K562 (cell line): Measurements from ENCODE around the gene STXBP4. TPM values are rescaled to one million over a fixed set of nuclear protein-coding genes. Genes with fewer than 3 reads are reported as not detected.
A peak's percentile ranks its signal among the peaks of the same experiment; 100 is the strongest.

Source experiments
- FUS ChIP-seq: fragments of 200-400 bp; formaldehyde crosslinking; optimal IDR thresholded peaks from 2 replicates; pipeline ENCODE3; 2017; ENCODE audit warnings: low read depth, low read length
- MEF2A ChIP-seq: IDR thresholded peaks from 2 replicates; pipeline ENCODE4 v1.6.1; 2011; ENCODE audit warnings: low read depth, mild to moderate bottlenecking, low read length, moderate library complexity; ENCODE audit not compliant: control insufficient read depth
- PHF8 ChIP-seq: fragments of 200-600 bp; sonication (generic); IDR thresholded peaks from 2 replicates; pipeline ENCODE4 v1.6.1; 2012; ENCODE audit warnings: mixed run types, mild to moderate bottlenecking, inconsistent platforms, low read length, moderate library complexity, borderline replicate concordance
- POLR2A ChIP-seq: fragments of 450-650 bp; conservative IDR thresholded peaks from 2 replicates; pipeline ENCODE4 v1.6.1; 2016
- RCOR1 ChIP-seq, 2 experiments: IDR thresholded peaks; 2 replicates each; pipeline ENCODE4 v1.6.1; 2012; ENCODE audit warnings: low read depth in 2 of 2, low read length in 2 of 2, borderline replicate concordance in 1 of 2, improper control_type of control experiment in 1 of 2
- SREBF2 ChIP-seq: sonication (generic); formaldehyde crosslinking; IDR thresholded peaks from 2 replicates; pipeline ENCODE4 v1.4.0; 2020; ENCODE audit warnings: mild to moderate bottlenecking, missing genetic modification reagents
- TCF3 ChIP-seq: sonication (generic); formaldehyde crosslinking; IDR thresholded peaks from 2 replicates; pipeline ENCODE4 v1.4.0; 2020; ENCODE audit warnings: mild to moderate bottlenecking, missing genetic modification reagents
- ZNF589 ChIP-seq: fragments of 200-800 bp; sonication (Bioruptor generic); IDR thresholded peaks from 2 replicates; pipeline ENCODE4 v1.6.1; 2016; ENCODE audit warnings: low read depth, missing genetic modification characterization, missing compliant biosample characterization
- polyA plus RNA-seq, 8 experiments: library from polyadenylated mRNA; depleted of rRNA in 4 of 8; stranded (reverse) in 5 of 8; unstranded in 3 of 8; fragments of >200 nt; fragmentation: Nextera tagmentation in 2 of 8; fragmentation: Illumina TruSeq in 1 of 8; extraction: Ambion mirVana in 2 of 8; extraction: Trizol in 1 of 8; gene quantifications; 2 replicates each; pipeline versions ENCODE4 v1.2.1 to v1.2.3, GENCODE V29; 2011 to 2014; ENCODE audit warnings: inconsistent platforms in 1 of 8, missing spikeins in 1 of 8
- total RNA-seq, 7 experiments: library from RNA; depleted of rRNA in 6 of 7; stranded (reverse); fragments of >200 nt in 6 of 7; fragmentation: Illumina TruSeq in 2 of 7; extraction: Trizol in 2 of 7; gene quantifications; 2 replicates each; pipeline versions ENCODE4 v1.2.1 to v1.2.3, GENCODE V29; 2011 to 2021; ENCODE audit warnings: low replicate concordance in 1 of 7
- TF ChIP-seq, protein P1 (sequence below): sonication (generic); formaldehyde crosslinking; IDR thresholded peaks from 2 replicates; pipeline ENCODE4 v1.8.1; 2023; ENCODE audit warnings: missing genetic modification reagents, mild to moderate bottlenecking, borderline replicate concordance
- TF ChIP-seq, protein P2 (sequence below), 2 experiments: fragments of 450-650 bp; IDR thresholded peaks; 2 replicates each; pipeline ENCODE4 v1.6.1; 2018; ENCODE audit warnings: mild to moderate bottlenecking in 2 of 2, low read depth in 1 of 2; ENCODE audit not compliant: partially characterized antibody in 2 of 2
- TF ChIP-seq, protein P3 (sequence below): fragments of 450-650 bp; IDR thresholded peaks from 2 replicates; pipeline ENCODE4 v1.7.0; 2016; ENCODE audit warnings: borderline replicate concordance
- TF ChIP-seq, protein P4 (sequence below), 2 experiments: fragments of 450-650 bp in 1 of 2; sonication (generic) in 1 of 2; formaldehyde crosslinking in 1 of 2; IDR thresholded peaks in 1 of 2; conservative IDR thresholded peaks in 1 of 2; 2 replicates each; pipeline versions ENCODE4 v1.6.1 to v1.8.1; 2016 to 2023; ENCODE audit warnings: mild to moderate bottlenecking in 2 of 2, moderate library complexity in 2 of 2, inconsistent platforms in 1 of 2, missing genetic modification reagents in 1 of 2
- TF ChIP-seq, protein P5 (sequence below), 3 experiments: IDR thresholded peaks in 2 of 3; conservative IDR thresholded peaks in 1 of 3; 2 replicates each; pipeline ENCODE4 v1.5.1; 2011 to 2012; ENCODE audit warnings: low read length in 3 of 3, mild to moderate bottlenecking in 3 of 3, control low read depth in 2 of 3, improper control_type of control experiment in 1 of 3, inconsistent platforms in 1 of 3, low read depth in 1 of 3, mixed read lengths in 1 of 3, moderate library complexity in 1 of 3; ENCODE audit not compliant: insufficient read depth in 2 of 3

The STXBP4 gene
- total and polyA plus RNA-seq, 9 of the 15 experiments (the other 6 are each of a cell fraction or from before 2014, with no cell fraction given): 11.6 to 23.2 (median 18.5) TPM

DNA sequence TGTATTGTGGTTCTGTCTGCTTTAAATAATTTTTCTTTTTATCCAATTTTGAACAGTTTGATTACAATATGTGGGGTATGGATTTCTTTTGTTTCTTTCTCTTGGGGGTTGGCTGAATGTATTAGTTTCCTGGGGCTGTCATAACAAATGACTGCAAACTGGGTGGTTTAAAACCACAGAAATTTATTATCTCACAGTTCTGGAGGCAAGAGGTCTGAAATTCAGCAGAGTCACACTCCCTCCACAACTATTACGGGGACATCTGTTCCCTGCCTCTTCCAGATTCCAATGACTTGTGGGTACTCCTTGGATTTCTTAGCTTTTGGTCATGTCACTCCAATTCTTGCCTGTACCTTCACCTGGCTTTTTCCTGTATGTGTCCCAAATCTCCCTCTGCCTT lies 23.8 kb upstream of the STXBP4 start (continued):
- TF ChIP-seq, protein P1, sequence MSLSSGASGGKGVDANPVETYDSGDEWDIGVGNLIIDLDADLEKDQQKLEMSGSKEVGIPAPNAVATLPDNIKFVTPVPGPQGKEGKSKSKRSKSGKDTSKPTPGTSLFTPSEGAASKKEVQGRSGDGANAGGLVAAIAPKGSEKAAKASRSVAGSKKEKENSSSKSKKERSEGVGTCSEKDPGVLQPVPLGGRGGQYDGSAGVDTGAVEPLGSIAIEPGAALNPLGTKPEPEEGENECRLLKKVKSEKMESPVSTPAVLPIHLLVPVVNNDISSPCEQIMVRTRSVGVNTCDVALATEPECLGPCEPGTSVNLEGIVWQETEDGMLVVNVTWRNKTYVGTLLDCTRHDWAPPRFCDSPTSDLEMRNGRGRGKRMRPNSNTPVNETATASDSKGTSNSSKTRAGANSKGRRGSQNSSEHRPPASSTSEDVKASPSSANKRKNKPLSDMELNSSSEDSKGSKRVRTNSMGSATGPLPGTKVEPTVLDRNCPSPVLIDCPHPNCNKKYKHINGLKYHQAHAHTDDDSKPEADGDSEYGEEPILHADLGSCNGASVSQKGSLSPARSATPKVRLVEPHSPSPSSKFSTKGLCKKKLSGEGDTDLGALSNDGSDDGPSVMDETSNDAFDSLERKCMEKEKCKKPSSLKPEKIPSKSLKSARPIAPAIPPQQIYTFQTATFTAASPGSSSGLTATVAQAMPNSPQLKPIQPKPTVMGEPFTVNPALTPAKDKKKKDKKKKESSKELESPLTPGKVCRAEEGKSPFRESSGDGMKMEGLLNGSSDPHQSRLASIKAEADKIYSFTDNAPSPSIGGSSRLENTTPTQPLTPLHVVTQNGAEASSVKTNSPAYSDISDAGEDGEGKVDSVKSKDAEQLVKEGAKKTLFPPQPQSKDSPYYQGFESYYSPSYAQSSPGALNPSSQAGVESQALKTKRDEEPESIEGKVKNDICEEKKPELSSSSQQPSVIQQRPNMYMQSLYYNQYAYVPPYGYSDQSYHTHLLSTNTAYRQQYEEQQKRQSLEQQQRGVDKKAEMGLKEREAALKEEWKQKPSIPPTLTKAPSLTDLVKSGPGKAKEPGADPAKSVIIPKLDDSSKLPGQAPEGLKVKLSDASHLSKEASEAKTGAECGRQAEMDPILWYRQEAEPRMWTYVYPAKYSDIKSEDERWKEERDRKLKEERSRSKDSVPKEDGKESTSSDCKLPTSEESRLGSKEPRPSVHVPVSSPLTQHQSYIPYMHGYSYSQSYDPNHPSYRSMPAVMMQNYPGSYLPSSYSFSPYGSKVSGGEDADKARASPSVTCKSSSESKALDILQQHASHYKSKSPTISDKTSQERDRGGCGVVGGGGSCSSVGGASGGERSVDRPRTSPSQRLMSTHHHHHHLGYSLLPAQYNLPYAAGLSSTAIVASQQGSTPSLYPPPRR (CRISPR knock-in tag): no peak
- TF ChIP-seq, protein P2, sequence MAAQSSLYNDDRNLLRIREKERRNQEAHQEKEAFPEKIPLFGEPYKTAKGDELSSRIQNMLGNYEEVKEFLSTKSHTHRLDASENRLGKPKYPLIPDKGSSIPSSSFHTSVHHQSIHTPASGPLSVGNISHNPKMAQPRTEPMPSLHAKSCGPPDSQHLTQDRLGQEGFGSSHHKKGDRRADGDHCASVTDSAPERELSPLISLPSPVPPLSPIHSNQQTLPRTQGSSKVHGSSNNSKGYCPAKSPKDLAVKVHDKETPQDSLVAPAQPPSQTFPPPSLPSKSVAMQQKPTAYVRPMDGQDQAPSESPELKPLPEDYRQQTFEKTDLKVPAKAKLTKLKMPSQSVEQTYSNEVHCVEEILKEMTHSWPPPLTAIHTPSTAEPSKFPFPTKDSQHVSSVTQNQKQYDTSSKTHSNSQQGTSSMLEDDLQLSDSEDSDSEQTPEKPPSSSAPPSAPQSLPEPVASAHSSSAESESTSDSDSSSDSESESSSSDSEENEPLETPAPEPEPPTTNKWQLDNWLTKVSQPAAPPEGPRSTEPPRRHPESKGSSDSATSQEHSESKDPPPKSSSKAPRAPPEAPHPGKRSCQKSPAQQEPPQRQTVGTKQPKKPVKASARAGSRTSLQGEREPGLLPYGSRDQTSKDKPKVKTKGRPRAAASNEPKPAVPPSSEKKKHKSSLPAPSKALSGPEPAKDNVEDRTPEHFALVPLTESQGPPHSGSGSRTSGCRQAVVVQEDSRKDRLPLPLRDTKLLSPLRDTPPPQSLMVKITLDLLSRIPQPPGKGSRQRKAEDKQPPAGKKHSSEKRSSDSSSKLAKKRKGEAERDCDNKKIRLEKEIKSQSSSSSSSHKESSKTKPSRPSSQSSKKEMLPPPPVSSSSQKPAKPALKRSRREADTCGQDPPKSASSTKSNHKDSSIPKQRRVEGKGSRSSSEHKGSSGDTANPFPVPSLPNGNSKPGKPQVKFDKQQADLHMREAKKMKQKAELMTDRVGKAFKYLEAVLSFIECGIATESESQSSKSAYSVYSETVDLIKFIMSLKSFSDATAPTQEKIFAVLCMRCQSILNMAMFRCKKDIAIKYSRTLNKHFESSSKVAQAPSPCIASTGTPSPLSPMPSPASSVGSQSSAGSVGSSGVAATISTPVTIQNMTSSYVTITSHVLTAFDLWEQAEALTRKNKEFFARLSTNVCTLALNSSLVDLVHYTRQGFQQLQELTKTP (IDR thresholded peaks at IDR 0.05; ENCODE audit: low read depth in 1 of 2, partially characterized antibody in 2 of 2): no peak
- TF ChIP-seq TCF3 (CRISPR knock-in tag): peak; percentile 52; the same call in 1 of the 2 replicates
- TF ChIP-seq POLR2A: no peak
- TF ChIP-seq, protein P3, sequence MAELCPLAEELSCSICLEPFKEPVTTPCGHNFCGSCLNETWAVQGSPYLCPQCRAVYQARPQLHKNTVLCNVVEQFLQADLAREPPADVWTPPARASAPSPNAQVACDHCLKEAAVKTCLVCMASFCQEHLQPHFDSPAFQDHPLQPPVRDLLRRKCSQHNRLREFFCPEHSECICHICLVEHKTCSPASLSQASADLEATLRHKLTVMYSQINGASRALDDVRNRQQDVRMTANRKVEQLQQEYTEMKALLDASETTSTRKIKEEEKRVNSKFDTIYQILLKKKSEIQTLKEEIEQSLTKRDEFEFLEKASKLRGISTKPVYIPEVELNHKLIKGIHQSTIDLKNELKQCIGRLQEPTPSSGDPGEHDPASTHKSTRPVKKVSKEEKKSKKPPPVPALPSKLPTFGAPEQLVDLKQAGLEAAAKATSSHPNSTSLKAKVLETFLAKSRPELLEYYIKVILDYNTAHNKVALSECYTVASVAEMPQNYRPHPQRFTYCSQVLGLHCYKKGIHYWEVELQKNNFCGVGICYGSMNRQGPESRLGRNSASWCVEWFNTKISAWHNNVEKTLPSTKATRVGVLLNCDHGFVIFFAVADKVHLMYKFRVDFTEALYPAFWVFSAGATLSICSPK: no peak
- no peak for TF ChIP-seq PHF8
- TF ChIP-seq MEF2A: no peak
- TF ChIP-seq FUS: no peak
- TF ChIP-seq SREBF2: no peak
- TF ChIP-seq, protein P4, sequence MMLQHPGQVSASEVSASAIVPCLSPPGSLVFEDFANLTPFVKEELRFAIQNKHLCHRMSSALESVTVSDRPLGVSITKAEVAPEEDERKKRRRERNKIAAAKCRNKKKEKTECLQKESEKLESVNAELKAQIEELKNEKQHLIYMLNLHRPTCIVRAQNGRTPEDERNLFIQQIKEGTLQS (IDR thresholded peaks at IDR 0.05): no peak
- TF ChIP-seq, protein P4 (CRISPR knock-in tag; conservative IDR thresholded peaks at IDR 0.05): no peak
- no peak for TF ChIP-seq RCOR1 (IDR thresholded peaks at IDR 0.05; ENCODE audit: borderline replicate concordance in 1 of 2, low read depth in 2 of 2, low read length in 2 of 2)
- TF ChIP-seq, protein P5, sequence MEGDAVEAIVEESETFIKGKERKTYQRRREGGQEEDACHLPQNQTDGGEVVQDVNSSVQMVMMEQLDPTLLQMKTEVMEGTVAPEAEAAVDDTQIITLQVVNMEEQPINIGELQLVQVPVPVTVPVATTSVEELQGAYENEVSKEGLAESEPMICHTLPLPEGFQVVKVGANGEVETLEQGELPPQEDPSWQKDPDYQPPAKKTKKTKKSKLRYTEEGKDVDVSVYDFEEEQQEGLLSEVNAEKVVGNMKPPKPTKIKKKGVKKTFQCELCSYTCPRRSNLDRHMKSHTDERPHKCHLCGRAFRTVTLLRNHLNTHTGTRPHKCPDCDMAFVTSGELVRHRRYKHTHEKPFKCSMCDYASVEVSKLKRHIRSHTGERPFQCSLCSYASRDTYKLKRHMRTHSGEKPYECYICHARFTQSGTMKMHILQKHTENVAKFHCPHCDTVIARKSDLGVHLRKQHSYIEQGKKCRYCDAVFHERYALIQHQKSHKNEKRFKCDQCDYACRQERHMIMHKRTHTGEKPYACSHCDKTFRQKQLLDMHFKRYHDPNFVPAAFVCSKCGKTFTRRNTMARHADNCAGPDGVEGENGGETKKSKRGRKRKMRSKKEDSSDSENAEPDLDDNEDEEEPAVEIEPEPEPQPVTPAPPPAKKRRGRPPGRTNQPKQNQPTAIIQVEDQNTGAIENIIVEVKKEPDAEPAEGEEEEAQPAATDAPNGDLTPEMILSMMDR (IDR thresholded peaks at IDR 0.05 in 2 of 3, conservative IDR thresholded peaks at IDR 0.05 in 1 of 3; ENCODE audit: insufficient read depth in 2 of 3, low read depth in 1 of 3, low read length in 3 of 3): no peak
- no peak for TF ChIP-seq ZNF589
